Endometrial microvascular endothelial cells (primary cell): ENCODE results near the gene LRP1. TPM values are rescaled to one million over a fixed set of nuclear protein-coding genes. Genes with fewer than 3 reads are reported as not detected.

Experiments
- in situ Hi-C: cut with HindIII; loops from 2 replicates; pipeline ENCODE4 v1.10.0; 2017; ENCODE audit warnings: low sequenced_read_pairs, low pct_unique_long_range_greater_than_20kb; ENCODE audit errors: inconsistent ontology term
- total RNA-seq: library from RNA; depleted of rRNA; stranded (reverse); fragments of >200 nt; gene quantifications from one replicate; pipeline ENCODE4 v1.2.3, GENCODE V29; 2015; ENCODE audit errors: inconsistent ontology term

LRP1 gene
- total RNA-seq, 1 donor from 2014 or later = 3.1 TPM

- in situ Hi-C loops = no loop called here
Observed at GRCh38 chr12:57093415-57094207, 34.7 kb upstream of the LRP1 start.

GRCh38 chr12:57094208-57095160 is 33.8 kb upstream of the LRP1 start:
- in situ Hi-C loops = no loop called here

- in situ Hi-C loops = no loop called here
Observed at GRCh38 chr12:57095440-57095839, 32.8 kb upstream of the LRP1 start.

- in situ Hi-C loops = no loop called here
Observed at GRCh38 chr12:57096099-57096572, 32.1 kb upstream of the LRP1 start.

- in situ Hi-C loops = no loop called here
Observed at GRCh38 chr12:57096748-57097553, 31.3 kb upstream of the LRP1 start.

GRCh38 chr12:57097554-57097835 is 30.8 kb upstream of the LRP1 start:
- in situ Hi-C loops = no loop called here

GRCh38 chr12:57098546-57098945 is 29.7 kb upstream of the LRP1 start:
- in situ Hi-C loops = no loop called here

GRCh38 chr12:57099047-57099714 is 29.1 kb upstream of the LRP1 start:
- in situ Hi-C loops = no loop called here

GRCh38 chr12:57099766-57100165 is 28.5 kb upstream of the LRP1 start:
- in situ Hi-C loops = no loop called here

GRCh38 chr12:57101892-57102695 is 26.2 kb upstream of the LRP1 start:
- in situ Hi-C loops = no loop called here

GRCh38 chr12:57103856-57104255 is 24.4 kb upstream of the LRP1 start:
- in situ Hi-C loops = no loop called here

GRCh38 chr12:57104292-57104910 is 23.9 kb upstream of the LRP1 start:
- in situ Hi-C loops = no loop called here

GRCh38 chr12:57105011-57105753 is 23.1 kb upstream of the LRP1 start:
- in situ Hi-C loops = no loop called here

- in situ Hi-C loops = no loop called here
Observed at GRCh38 chr12:57106021-57106708, 22.1 kb upstream of the LRP1 start.

- in situ Hi-C loops = no loop called here
Observed at GRCh38 chr12:57107456-57108155, 20.7 kb upstream of the LRP1 start.
